Left ventricle myocardium inferior (tissue), 1 donor: ENCODE measurements around the gene PDE6D. TPM values are rescaled to one million over a fixed set of nuclear protein-coding genes. Genes with fewer than 3 reads are reported as not detected.

ENCODE experiments used
- DNase-seq: peaks from one replicate; pipeline ENCODE4 v3.0.0-alpha.2; 2020
- H3K27ac ChIP-seq: fragments of 200-600 bp; replicated peaks from 2 replicates; pipeline ENCODE4 v1.8.0; 2021
- H3K27me3 ChIP-seq: fragments of 200-600 bp; 2 replicates; pipeline ENCODE4 v1.8.0; 2021; ENCODE audit warnings: low read depth
- H3K36me3 ChIP-seq: fragments of 200-600 bp; 2 replicates; pipeline ENCODE4 v1.8.0; 2021
- H3K4me1 ChIP-seq: fragments of 200-600 bp; 2 replicates; pipeline ENCODE4 v1.8.0; 2021
- H3K4me3 ChIP-seq: fragments of 200-600 bp; 2 replicates; pipeline ENCODE4 v1.8.0; 2021; ENCODE audit warnings: mild to moderate bottlenecking, moderate library complexity
- H3K9me3 ChIP-seq: fragments of 200-600 bp; replicated peaks from 2 replicates; pipeline ENCODE4 v1.8.0; 2021
- intact Hi-C: fragments of 100-400 bp; cut with micrococcal nuclease; formaldehyde crosslinking; loops from one replicate; pipeline ENCODE4 v1.11.0; 2022
- total RNA-seq: library from RNA; stranded (reverse); fragmentation: NEBNext Ultra II Directional; extraction: Animal tissue kit (Norgen Biotek cat#: 25700); gene quantifications from one replicate; pipeline ENCODE4 v1.2.1, GENCODE V29; 2021
- TF ChIP-seq, protein P1 (sequence below): fragments of 200-600 bp; IDR thresholded peaks from 2 replicates; pipeline ENCODE4 v1.8.0; 2021; ENCODE audit warnings: antibody characterized with exemption, mild to moderate bottlenecking, borderline replicate concordance
- donor health status: DM: no; HTN: yes; CAD: no; lungs with severe emphysema.

PDE6D gene
- total RNA-seq, 1 donor from 2014 or later: 15.5 TPM

DNA sequence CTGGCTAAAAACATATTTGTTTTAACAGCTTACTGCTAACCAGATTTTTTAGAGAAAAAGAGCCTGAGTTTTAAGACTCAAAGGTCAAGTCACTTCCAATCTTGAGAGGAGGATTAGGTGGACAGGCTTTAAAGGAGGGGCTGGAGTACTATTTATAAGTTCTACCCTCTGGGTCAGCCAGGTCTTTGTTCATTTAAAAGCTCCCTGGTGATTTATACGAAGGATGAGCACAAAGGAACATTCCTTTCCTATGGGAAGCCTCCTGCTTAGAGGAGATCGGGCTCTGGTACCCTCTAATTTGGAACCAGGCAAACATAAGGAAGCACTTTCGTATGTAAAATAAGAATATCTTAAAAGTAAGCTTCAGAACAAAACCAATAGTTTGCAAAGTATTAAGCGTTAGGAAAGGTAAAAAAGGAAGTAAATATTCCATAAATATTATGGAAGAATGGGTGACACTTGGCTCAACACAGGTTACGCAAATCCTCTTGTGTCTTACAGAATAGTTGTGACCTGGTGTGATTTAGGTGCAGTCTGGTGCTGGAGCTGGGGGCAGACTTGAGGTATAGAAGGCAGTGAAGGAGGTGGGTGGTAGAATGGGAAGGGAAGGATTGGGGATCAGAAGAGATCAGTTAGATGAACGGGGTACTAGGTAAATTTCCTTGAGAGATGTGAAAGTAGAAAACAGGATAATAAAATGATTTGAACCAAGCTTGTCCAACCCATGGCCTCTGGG lies 35.6 kb downstream of the PDE6D start:
- no peak for DNase-seq
- no peak overlapping the region for H3K4me3 ChIP-seq
- peaks cover 9% of the 10 kb centered on the region for H3K4me1 ChIP-seq
- intact Hi-C loops: no loop called here
- no peak overlapping the region for H3K27ac ChIP-seq
- H3K36me3 ChIP-seq: no peaks in the 10 kb centered on the region
- no peaks in the 10 kb centered on the region for H3K27me3 ChIP-seq
- TF ChIP-seq, protein P1, sequence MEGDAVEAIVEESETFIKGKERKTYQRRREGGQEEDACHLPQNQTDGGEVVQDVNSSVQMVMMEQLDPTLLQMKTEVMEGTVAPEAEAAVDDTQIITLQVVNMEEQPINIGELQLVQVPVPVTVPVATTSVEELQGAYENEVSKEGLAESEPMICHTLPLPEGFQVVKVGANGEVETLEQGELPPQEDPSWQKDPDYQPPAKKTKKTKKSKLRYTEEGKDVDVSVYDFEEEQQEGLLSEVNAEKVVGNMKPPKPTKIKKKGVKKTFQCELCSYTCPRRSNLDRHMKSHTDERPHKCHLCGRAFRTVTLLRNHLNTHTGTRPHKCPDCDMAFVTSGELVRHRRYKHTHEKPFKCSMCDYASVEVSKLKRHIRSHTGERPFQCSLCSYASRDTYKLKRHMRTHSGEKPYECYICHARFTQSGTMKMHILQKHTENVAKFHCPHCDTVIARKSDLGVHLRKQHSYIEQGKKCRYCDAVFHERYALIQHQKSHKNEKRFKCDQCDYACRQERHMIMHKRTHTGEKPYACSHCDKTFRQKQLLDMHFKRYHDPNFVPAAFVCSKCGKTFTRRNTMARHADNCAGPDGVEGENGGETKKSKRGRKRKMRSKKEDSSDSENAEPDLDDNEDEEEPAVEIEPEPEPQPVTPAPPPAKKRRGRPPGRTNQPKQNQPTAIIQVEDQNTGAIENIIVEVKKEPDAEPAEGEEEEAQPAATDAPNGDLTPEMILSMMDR: no peak
- no peaks in the 10 kb centered on the region for H3K9me3 ChIP-seq

DNA sequence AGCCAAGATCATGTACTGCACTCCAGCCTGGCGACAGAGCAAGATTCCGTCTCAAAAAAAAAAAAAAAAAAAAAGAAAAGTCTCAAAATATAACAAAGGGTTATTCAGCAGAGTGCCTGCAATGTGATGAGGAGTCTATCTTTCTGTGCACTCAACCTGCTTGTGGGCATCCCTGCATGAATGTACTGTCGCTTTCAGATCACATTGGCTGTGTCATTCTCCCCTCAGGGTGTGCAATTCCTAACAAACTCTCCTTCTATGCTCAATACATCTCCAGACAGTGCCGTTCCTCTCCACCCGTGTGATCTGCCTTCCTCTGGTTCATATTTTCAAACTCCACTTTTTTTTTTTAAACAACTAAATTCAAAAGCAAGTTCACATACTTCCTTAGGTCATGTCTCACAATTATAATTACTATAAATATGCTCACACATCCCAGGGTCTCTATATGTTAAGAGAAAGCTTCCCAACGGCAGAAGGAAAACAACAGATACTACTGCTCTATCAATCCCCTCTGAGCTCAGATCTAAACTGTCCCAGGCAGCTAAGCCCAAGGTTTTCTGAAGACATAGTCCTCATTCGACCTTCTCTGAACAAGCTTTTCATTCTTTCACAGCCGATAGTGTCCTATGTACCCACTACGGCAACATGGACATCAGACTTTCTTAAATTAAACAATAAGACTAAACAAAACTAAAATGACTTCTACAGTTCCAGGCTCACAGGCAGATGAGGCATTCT lies 37.5 kb downstream of the PDE6D start:
- Histone ChIP-seq H3K4me3 (no peak overlapping the region), H3K36me3 (peaks cover under 1% of the 10 kb centered on the region), H3K27ac (no peak overlapping the region), H3K27me3 (no peaks in the 10 kb centered on the region), H3K9me3 (no peaks in the 10 kb centered on the region), H3K4me1 (peaks cover 9% of the 10 kb centered on the region)
- TF ChIP-seq, protein P1: no peak
- DNase-seq: no peak
- intact Hi-C loops: no loop called here

DNA sequence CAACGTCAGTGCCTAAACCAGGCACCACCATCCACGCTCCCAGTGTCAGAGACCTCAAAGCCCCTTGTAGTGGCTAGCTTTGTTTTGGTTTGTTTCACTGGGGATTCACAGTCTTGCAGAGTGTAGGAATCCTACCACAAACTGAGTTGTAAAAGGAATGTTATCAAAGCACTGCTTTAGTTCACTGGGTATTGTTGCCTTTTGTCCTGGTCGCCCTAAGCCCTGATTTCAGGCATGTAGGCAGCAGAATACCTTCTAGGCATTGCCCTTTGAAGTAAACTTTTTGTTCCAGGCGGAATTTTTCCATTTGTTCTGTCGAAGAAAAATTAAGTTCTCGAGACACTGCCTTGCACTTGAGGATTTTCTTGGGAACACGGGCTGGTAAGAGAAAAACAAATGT lies 43.3 kb downstream of the PDE6D start:
- TF ChIP-seq, protein P1: no peak
- Histone ChIP-seq H3K9me3 (no peaks in the 10 kb centered on the region), H3K27ac (no peak overlapping the region), H3K4me1 (no peaks in the 10 kb centered on the region), H3K4me3 (no peak overlapping the region), H3K36me3 (peaks cover 44% of the 10 kb centered on the region), H3K27me3 (no peaks in the 10 kb centered on the region)
- intact Hi-C loops: no loop called here
- DNase-seq: no peak

DNA sequence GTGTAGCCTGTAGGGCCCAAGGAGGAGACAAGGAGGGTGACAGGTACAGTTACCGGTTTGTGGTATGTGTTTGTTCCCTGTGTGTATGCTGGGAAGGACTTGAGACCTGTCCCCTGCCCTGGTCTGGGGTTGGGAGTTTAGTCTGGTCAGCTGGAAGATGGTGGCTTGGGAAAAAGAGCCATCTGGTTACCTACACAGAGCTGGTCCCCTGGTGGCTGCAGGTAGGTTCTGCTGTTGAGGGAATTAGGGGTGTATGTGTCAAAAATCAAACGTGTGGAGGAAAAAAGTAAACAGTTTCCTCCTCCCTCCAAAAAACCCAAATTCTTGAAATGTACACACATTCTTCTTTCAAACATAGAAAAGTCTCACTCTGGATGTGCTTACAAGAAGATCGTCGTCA lies 48.5 kb downstream of the PDE6D start:
- Histone ChIP-seq H3K9me3 (no peaks in the 10 kb centered on the region), H3K4me1 (no peaks in the 10 kb centered on the region), H3K4me3 (no peak overlapping the region), H3K27me3 (no peaks in the 10 kb centered on the region), H3K36me3 (peaks cover 41% of the 10 kb centered on the region), H3K27ac (no peak overlapping the region)
- TF ChIP-seq, protein P1: no peak
- intact Hi-C loops: no loop called here
- no peak for DNase-seq

DNA sequence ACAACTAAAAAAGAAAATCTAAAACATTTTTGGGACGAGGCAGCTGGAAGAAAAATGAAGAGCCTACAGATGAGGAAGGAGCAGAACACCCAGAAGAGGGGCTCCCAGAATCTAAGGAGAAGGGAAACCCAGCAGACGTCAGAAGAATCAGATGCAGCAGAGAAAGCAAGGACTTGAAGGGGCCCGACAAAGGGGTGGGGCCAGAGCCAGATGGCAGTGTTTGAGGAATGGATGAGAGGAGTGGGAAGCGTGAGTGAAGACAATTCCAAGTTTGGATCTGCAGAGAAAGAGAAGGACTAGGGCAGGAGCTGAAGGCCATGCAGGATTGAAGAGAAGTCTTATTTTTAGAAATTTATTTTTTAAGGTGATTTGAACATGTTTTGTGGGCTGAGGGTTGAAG lies 53.5 kb downstream of the PDE6D start:
- Histone ChIP-seq H3K9me3 (no peaks in the 10 kb centered on the region), H3K4me1 (peaks cover 10% of the 10 kb centered on the region), H3K4me3 (no peak overlapping the region), H3K27ac (no peak overlapping the region), H3K27me3 (no peaks in the 10 kb centered on the region), H3K36me3 (peaks cover 5% of the 10 kb centered on the region)
- DNase-seq: no peak
- intact Hi-C loops: no loop called here
- TF ChIP-seq, protein P1: no peak
